IMR-90 (cell line): ENCODE measurements around the gene C15orf61. TPM values are rescaled to one million over a fixed set of nuclear protein-coding genes. Genes with fewer than 3 reads are reported as not detected.

ENCODE experiments used
- ATAC-seq: fragments of 200-7000 bp; cut with Tn5 transposase; 2 replicates; pipeline ENCODE4 v1.9.1; 2020; ENCODE audit warnings: low read depth, mild to moderate bottlenecking, moderate library complexity
- BruUV-seq: library from RNA; stranded (reverse); fragments of 400-500 nt; replicated peaks from 2 replicates; lab custom pipeline; 2021; lab: Mats Ljungman, UMichigan
- CTCF ChIA-PET: fragments of 300-600 bp; formaldehyde crosslinking; extraction: SDS; loops from one replicate; lab custom pipeline; 2021; ENCODE audit warnings: antibody characterized with exemption; lab: Yijun Ruan, JAX
- POLR2A ChIA-PET: fragments of 300-600 bp; sonication (Branson Sonifier 250); formaldehyde crosslinking; loops from one replicate; lab custom pipeline; 2022; ENCODE audit warnings: antibody characterized with exemption; ENCODE audit not compliant: unreplicated experiment; lab: Charles Lee
- DNase-seq: peaks from one replicate; pipeline ENCODE4 v3.0.0; 2013
- H2AFZ ChIP-seq: replicated peaks from 2 replicates; pipeline ENCODE3; 2013; ENCODE audit warnings: low read length, mild to moderate bottlenecking; ENCODE audit not compliant: poor library complexity
- H2AK5ac ChIP-seq: 2 replicates; pipeline ENCODE4 v1.6.1; 2013; ENCODE audit warnings: low read depth, low read length, inconsistent platforms
- H2AK9ac ChIP-seq: replicated peaks from 2 replicates; pipeline ENCODE3; 2013; ENCODE audit warnings: mild to moderate bottlenecking, low read depth, low read length, moderate library complexity; ENCODE audit not compliant: poor library complexity
- H2BK120ac ChIP-seq: 2 replicates; pipeline ENCODE4 v1.6.1; 2013; ENCODE audit warnings: low read depth, low read length, inconsistent platforms
- H2BK15ac ChIP-seq: 3 replicates; pipeline ENCODE4 v1.6.1; 2013; ENCODE audit warnings: low read depth, low read length, inconsistent platforms
- H2BK20ac ChIP-seq: 2 replicates; pipeline ENCODE4 v1.6.1; 2013; ENCODE audit warnings: low read depth, mild to moderate bottlenecking, inconsistent platforms, low read length, moderate library complexity
- H2BK5ac ChIP-seq: 2 replicates; pipeline ENCODE4 v1.6.1; 2013; ENCODE audit warnings: mild to moderate bottlenecking, low read depth, low read length, inconsistent platforms; ENCODE audit not compliant: poor library complexity, severe bottlenecking
- H3K14ac ChIP-seq: replicated peaks from 2 replicates; pipeline ENCODE4 v1.6.1; 2013; ENCODE audit warnings: low read depth, low read length, inconsistent platforms
- H3K18ac ChIP-seq: 2 replicates; pipeline ENCODE4 v1.6.1; 2013; ENCODE audit warnings: low read depth, low read length, control low read depth
- H3K23ac ChIP-seq: 2 replicates; pipeline ENCODE4 v1.6.1; 2013; ENCODE audit warnings: low read depth, low read length, inconsistent platforms
- H3K27ac ChIP-seq: 2 replicates; pipeline ENCODE4 v1.5.1; 2013; ENCODE audit warnings: mild to moderate bottlenecking, control low read depth, low read length; ENCODE audit not compliant: insufficient read depth
- H3K27me3 ChIP-seq: 2 replicates; pipeline ENCODE4 v1.6.1; 2013; ENCODE audit warnings: low read length; ENCODE audit not compliant: control insufficient read depth, insufficient read depth
- H3K36me3 ChIP-seq: 2 replicates; pipeline ENCODE4 v1.6.1; 2013; ENCODE audit warnings: low read length, mixed read lengths; ENCODE audit not compliant: control insufficient read depth, insufficient read depth
- H3K4ac ChIP-seq: 2 replicates; pipeline ENCODE4 v1.6.1; 2013; ENCODE audit warnings: low read depth, low read length, inconsistent platforms
- H3K4me1 ChIP-seq: 2 replicates; pipeline ENCODE4 v1.6.1; 2013; ENCODE audit warnings: low read length, mixed read lengths; ENCODE audit not compliant: control insufficient read depth, insufficient read depth
- H3K4me2 ChIP-seq: 2 replicates; pipeline ENCODE4 v1.6.1; 2013; ENCODE audit warnings: low read depth, mild to moderate bottlenecking, control low read depth, low read length, moderate library complexity
- H3K4me3 ChIP-seq: 2 replicates; pipeline ENCODE4 v1.5.1; 2013; ENCODE audit warnings: low read depth, mild to moderate bottlenecking, control low read depth, low read length, moderate library complexity; ENCODE audit not compliant: insufficient read depth
- H3K56ac ChIP-seq: 2 replicates; pipeline ENCODE4 v1.6.1; 2013; ENCODE audit warnings: low read length, inconsistent platforms; ENCODE audit not compliant: insufficient read depth; ENCODE audit errors: extremely low read depth
- H3K79me1 ChIP-seq, 2 experiments: 2 replicates each; pipeline ENCODE4 v1.6.1; 2013; ENCODE audit warnings: low read length in 2 of 2, inconsistent platforms in 1 of 2, low read depth in 1 of 2
- H3K9ac ChIP-seq: 2 replicates; pipeline ENCODE4 v1.6.1; 2013; ENCODE audit warnings: low read depth, low read length, control low read depth
- H3K9me1 ChIP-seq: 2 replicates; pipeline ENCODE4 v1.6.1; 2013; ENCODE audit warnings: low read length, inconsistent platforms; ENCODE audit not compliant: insufficient read depth
- H3K9me3 ChIP-seq: 2 replicates; pipeline ENCODE4 v1.6.1; 2013; ENCODE audit warnings: low read length; ENCODE audit not compliant: control insufficient read depth, insufficient read depth
- H4K20me1 ChIP-seq: 2 replicates; pipeline ENCODE4 v1.6.1; 2013; ENCODE audit warnings: low read length, inconsistent platforms; ENCODE audit not compliant: insufficient read depth
- H4K5ac ChIP-seq: 2 replicates; pipeline ENCODE4 v1.6.1; 2013; ENCODE audit warnings: mild to moderate bottlenecking, low read depth, low read length, control low read depth
- H4K8ac ChIP-seq, 2 experiments: 2 replicates each; pipeline ENCODE4 v1.6.1; 2013; ENCODE audit warnings: low read depth in 2 of 2, low read length in 2 of 2, control low read depth in 1 of 2, inconsistent platforms in 1 of 2
- H4K91ac ChIP-seq: 2 replicates; pipeline ENCODE4 v1.6.1; 2013; ENCODE audit warnings: low read depth, low read length, inconsistent platforms; ENCODE audit not compliant: insufficient read depth
- BHLHE40 ChIP-seq: fragments of 150-350 bp; IDR thresholded peaks from 2 replicates; pipeline ENCODE4 v1.6.1; 2016; ENCODE audit warnings: mild to moderate bottlenecking, low read depth, low read length
- CEBPB ChIP-seq: IDR thresholded peaks from 2 replicates; pipeline ENCODE4 v1.6.1; 2012; ENCODE audit warnings: low read depth, low read length, improper control_type of control experiment
- CHD1 ChIP-seq: IDR thresholded peaks from 2 replicates; pipeline ENCODE4 v1.6.1; 2012; ENCODE audit warnings: low read depth, low read length, improper control_type of control experiment
- ELK1 ChIP-seq: fragments of 150-350 bp; IDR thresholded peaks from 2 replicates; pipeline ENCODE4 v1.6.1; 2016; ENCODE audit warnings: low read depth, mild to moderate bottlenecking, low read length, moderate library complexity, borderline replicate concordance
- FOS ChIP-seq: fragments of 150-350 bp; IDR thresholded peaks from 2 replicates; pipeline ENCODE4 v1.6.1; 2016; ENCODE audit warnings: low read depth, low read length
- MAZ ChIP-seq: IDR thresholded peaks from 2 replicates; pipeline ENCODE4 v1.6.1; 2012; ENCODE audit warnings: low read depth, mild to moderate bottlenecking, low read length, improper control_type of control experiment, moderate library complexity, borderline replicate concordance
- MXI1 ChIP-seq: IDR thresholded peaks from 2 replicates; pipeline ENCODE4 v1.6.1; 2012; ENCODE audit warnings: low read depth, mild to moderate bottlenecking, low read length, moderate library complexity, borderline replicate concordance
- NFE2L2 ChIP-seq: fragments of 150-350 bp; IDR thresholded peaks from 2 replicates; pipeline ENCODE4 v1.6.1; 2016; ENCODE audit warnings: low read depth, mild to moderate bottlenecking, low read length
- POLR2A ChIP-seq: IDR thresholded peaks from 2 replicates; pipeline ENCODE4 v1.6.1; 2012; ENCODE audit warnings: mild to moderate bottlenecking, low read depth, low read length
- RAD21 ChIP-seq: IDR thresholded peaks from 2 replicates; pipeline ENCODE4 v1.6.1; 2012; ENCODE audit warnings: low read length, improper control_type of control experiment
- RCOR1 ChIP-seq: IDR thresholded peaks from 2 replicates; pipeline ENCODE4 v1.6.1; 2012; ENCODE audit warnings: mild to moderate bottlenecking, low read length, improper control_type of control experiment; ENCODE audit not compliant: insufficient replicate concordance
- RFX5 ChIP-seq: IDR thresholded peaks from 2 replicates; pipeline ENCODE4 v1.8.0; 2012; ENCODE audit warnings: low read depth, mild to moderate bottlenecking, low read length, moderate library complexity
- WGBS, 2 experiments: methylation state at CpG; one replicate each; pipeline versions ENCODE4 v1.1.5 to v1.1.7; 2013; ENCODE audit warnings: missing lambda C conversion rate in 2 of 2; ENCODE audit not compliant: insufficient read length in 1 of 2; ENCODE audit errors: extremely low coverage in 2 of 2; 5-methylcytosine and 5-hydroxymethylcytosine counted together
- dilution Hi-C: fragments of 300-500 bp; cut with HindIII; formaldehyde crosslinking; loops from one replicate; pipeline ENCODE4 v1.14.3; 2018; ENCODE audit warnings: low sequenced_read_pairs; ENCODE audit not compliant: unreplicated experiment
- in situ Hi-C: fragments of 300-500 bp; cut with MboI; formaldehyde crosslinking; loops from 3 replicates; pipeline ENCODE4 v1.14.3; 2019; ENCODE audit warnings: low sequenced_read_pairs, inconsistent platforms, mixed read lengths
- intact Hi-C: fragments of 100-400 bp; cut with micrococcal nuclease; formaldehyde crosslinking; loops from 2 replicates; pipeline ENCODE4 v1.10.0; 2022
- polyA plus RNA-seq, 3 experiments: library from polyadenylated mRNA; depleted of rRNA; stranded (reverse); fragments of >200 nt; gene quantifications; 2 replicates each; pipeline ENCODE4 v1.2.3, GENCODE V29; 2012; ENCODE audit warnings: low replicate concordance in 1 of 3
- total RNA-seq: library from RNA; depleted of rRNA; stranded (reverse); fragments of >200 nt; gene quantifications from 2 replicates; pipeline ENCODE4 v1.2.3, GENCODE V29; 2012
- TF ChIP-seq, protein P1 (sequence below): fragments of 150-350 bp; IDR thresholded peaks from 2 replicates; pipeline ENCODE4 v1.6.1; 2017; ENCODE audit warnings: mild to moderate bottlenecking, antibody characterized with exemption, low read length, low read depth
- TF ChIP-seq, protein P2 (sequence below): conservative IDR thresholded peaks from 2 replicates; pipeline ENCODE4 v1.5.1; 2012; ENCODE audit warnings: mild to moderate bottlenecking, low read depth, low read length, improper control_type of control experiment

C15orf61 gene
- total and polyA plus RNA-seq, 2 of the 4 experiments (the other 2 are of a cell fraction), result 1.4 to 2.5 TPM

DNA sequence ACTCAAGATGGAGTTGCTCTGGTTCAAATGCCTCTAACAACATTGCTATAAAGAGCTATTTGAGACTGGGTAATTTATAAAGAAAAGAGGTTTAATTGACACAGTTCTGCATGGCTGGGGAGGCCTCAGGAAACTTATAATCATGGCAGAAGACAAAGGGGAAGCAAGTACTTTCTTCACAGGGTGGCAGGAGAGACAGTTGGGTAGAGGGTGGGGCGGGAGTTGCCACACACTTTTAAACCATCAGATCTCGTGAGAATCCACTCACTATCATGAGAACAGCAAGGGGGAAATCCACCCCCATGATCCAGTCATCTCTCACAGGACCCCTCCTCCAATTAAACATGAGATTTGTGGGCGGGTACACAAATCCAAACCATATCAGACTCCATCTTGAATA, 52.3 kb downstream of the C15orf61 start:
- intact Hi-C loops (no loop called here), dilution Hi-C loops (no loop called here), in situ Hi-C loops (no loop called here)
- H2BK5ac ChIP-seq, result no peak overlapping the region
- H3K4me1 ChIP-seq, result peaks cover 5% of the 10 kb centered on the region
- H2AFZ ChIP-seq, result no peak overlapping the region
- no peak overlapping the region for H2AK9ac ChIP-seq
- H2BK15ac ChIP-seq, result no peak overlapping the region
- DNase-seq (no peak), ATAC-seq (no peak)
- H3K23ac ChIP-seq, result no peak overlapping the region
- H3K9ac ChIP-seq, result no peak overlapping the region
- no peaks in the 10 kb centered on the region for H3K9me3 ChIP-seq
- no peak overlapping the region for H3K14ac ChIP-seq
- H2AK5ac ChIP-seq, result no peak overlapping the region
- POLR2A ChIA-PET, result no interaction called here
- no peak overlapping the region for H3K4me3 ChIP-seq
- H2BK20ac ChIP-seq, result no peak overlapping the region
- no peak overlapping the region for H3K27ac ChIP-seq
- H3K18ac ChIP-seq, result no peak overlapping the region
- no peak overlapping the region for H4K5ac ChIP-seq
- H2BK120ac ChIP-seq, result no peak overlapping the region
- BruUV-seq, result no TSS peak
- CTCF ChIA-PET, result no interaction called here
- H4K20me1 ChIP-seq, result 0 out of 2 replicates have a peak, but pooled peaks cover 3% of the 10 kb centered on the region
- H3K27me3 ChIP-seq, result no peaks in the 10 kb centered on the region
- H4K8ac ChIP-seq, result no peak overlapping the region
- peaks cover 0 to 11% of the 10 kb centered on the region in 2 experiments; a peak in 2 of 4 replicates for H3K79me1 ChIP-seq
- no peak overlapping the region for H3K4ac ChIP-seq
- no CpG with 5 or more reads among the region's 3 CpGs for WGBS, 2 experiments
- TF ChIP-seq CEBPB, result no peak
- no peak for TF ChIP-seq NFE2L2
- TF ChIP-seq POLR2A, result no peak
- no peak for TF ChIP-seq RCOR1
- no peak for TF ChIP-seq MXI1
- TF ChIP-seq RAD21, result no peak
- TF ChIP-seq MAZ, result no peak
- TF ChIP-seq, protein P1, sequence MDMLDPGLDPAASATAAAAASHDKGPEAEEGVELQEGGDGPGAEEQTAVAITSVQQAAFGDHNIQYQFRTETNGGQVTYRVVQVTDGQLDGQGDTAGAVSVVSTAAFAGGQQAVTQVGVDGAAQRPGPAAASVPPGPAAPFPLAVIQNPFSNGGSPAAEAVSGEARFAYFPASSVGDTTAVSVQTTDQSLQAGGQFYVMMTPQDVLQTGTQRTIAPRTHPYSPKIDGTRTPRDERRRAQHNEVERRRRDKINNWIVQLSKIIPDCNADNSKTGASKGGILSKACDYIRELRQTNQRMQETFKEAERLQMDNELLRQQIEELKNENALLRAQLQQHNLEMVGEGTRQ, result no peak
- TF ChIP-seq, protein P2, sequence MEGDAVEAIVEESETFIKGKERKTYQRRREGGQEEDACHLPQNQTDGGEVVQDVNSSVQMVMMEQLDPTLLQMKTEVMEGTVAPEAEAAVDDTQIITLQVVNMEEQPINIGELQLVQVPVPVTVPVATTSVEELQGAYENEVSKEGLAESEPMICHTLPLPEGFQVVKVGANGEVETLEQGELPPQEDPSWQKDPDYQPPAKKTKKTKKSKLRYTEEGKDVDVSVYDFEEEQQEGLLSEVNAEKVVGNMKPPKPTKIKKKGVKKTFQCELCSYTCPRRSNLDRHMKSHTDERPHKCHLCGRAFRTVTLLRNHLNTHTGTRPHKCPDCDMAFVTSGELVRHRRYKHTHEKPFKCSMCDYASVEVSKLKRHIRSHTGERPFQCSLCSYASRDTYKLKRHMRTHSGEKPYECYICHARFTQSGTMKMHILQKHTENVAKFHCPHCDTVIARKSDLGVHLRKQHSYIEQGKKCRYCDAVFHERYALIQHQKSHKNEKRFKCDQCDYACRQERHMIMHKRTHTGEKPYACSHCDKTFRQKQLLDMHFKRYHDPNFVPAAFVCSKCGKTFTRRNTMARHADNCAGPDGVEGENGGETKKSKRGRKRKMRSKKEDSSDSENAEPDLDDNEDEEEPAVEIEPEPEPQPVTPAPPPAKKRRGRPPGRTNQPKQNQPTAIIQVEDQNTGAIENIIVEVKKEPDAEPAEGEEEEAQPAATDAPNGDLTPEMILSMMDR, result no peak
- TF ChIP-seq CHD1, result no peak
- no peak for TF ChIP-seq BHLHE40
- no peak for TF ChIP-seq RFX5
- TF ChIP-seq ELK1, result no peak
- TF ChIP-seq FOS, result no peak
- no peak overlapping the region for H3K56ac ChIP-seq
- peaks cover 13% of the 10 kb centered on the region for H3K9me1 ChIP-seq
- no peak overlapping the region for H4K91ac ChIP-seq
- peaks cover 2% of the 10 kb centered on the region; the same call in 1 of the 2 replicates for H3K36me3 ChIP-seq
- no peak overlapping the region for H3K4me2 ChIP-seq
